Pulmonary artery endothelial cell (primary cell): ENCODE results near the gene NELL1. TPM values are rescaled to one million over a fixed set of nuclear protein-coding genes. Genes with fewer than 3 reads are reported as not detected.

Experiments
- DNase-seq: peaks from one replicate; pipeline ENCODE4 v3.0.0-alpha.2; 2011; ENCODE audit warnings: low read depth, low spot score
- total RNA-seq: library from RNA; depleted of rRNA; stranded (reverse); fragments of >200 nt; gene quantifications from 2 replicates; pipeline ENCODE4 v1.2.3, GENCODE V29; 2014

NELL1 gene
- total RNA-seq, 1 donor from 2014 or later: not detected

DNA sequence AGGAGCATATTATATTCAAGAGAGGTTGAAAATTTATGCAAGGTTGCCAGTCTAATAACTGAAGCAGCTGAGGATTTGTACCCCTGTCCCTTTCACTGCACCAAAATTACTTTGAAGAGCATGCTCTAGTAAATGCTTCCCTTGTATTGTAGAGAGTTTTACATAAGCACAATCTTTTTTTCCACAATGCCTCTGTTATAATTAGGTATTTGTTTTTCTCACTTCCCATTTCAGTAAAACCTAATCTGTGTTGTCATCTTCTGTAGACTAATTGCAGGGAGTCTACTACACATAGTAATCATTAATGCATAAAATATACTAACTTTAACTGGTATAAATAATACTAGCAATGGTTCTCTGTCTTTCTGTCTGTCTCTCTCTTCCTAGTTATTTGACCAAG is 805.1 kb downstream of the NELL1 start:
- no peak for DNase-seq

DNA sequence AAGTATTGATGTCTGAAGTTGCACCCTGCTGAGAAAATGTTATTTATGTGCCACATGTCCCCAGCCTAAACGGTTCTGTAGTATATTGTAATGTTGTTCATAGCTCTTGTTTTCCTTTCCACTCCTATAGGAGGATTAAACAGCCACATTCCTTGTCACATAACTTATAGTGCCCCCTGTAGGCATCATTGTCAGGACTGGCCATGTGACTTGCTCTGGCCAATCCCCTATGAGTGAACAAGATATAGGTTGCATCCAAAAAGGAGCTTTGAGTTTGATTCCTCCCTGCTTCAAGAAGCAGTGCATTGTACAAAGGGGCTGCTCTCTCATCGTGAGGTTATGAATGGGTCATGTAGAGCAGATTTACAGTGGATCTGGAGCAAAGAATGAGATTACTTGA is 805.9 kb downstream of the NELL1 start:
- DNase-seq: no peak

DNA sequence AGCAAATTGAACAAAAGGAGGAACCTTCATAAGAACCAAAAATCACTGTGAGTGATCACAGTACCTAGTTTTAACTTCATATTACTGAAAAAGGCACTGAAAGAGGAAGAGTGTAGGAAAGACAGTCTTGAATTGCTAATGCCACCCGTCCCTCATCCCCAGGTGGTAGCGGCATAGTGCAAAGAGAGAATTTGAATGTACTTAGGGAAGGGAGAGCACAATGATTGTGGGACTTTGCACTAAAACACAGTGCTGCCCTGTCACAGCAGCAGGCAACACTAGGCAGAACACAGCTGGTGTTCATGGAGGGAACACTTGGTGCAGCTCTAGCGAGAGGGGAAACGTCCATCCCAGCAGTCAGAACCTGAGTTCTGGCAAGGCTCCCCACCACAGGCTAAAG is 807.2 kb downstream of the NELL1 start:
- no peak for DNase-seq

DNA sequence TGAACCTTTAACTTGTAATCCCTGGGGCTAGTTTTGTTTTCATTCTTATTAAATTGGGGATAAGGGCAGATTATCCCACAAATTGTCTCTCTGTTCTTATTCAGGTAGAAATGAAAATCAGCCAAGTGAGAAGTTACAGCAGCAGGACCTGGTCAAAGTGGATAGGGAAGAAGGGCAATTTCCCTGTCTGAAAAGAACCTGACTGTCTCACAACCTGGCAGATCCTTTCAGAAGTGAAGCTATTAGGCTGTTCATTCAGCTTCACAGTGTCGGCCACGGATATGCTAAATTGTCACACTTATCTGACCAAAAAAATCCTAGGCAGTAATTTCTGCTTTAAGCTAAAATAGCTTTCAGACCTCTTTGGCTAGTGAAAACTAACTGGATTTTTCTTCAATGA is 810.9 kb downstream of the NELL1 start:
- no peak for DNase-seq

GRCh38 chr11:21481255-21481654 is 811.9 kb downstream of the NELL1 start:
- DNase-seq: no peak

- DNase-seq: no peak
These were observed 814.7 kb downstream of the NELL1 start for GRCh38 chr11:21484039-21484438.

DNA sequence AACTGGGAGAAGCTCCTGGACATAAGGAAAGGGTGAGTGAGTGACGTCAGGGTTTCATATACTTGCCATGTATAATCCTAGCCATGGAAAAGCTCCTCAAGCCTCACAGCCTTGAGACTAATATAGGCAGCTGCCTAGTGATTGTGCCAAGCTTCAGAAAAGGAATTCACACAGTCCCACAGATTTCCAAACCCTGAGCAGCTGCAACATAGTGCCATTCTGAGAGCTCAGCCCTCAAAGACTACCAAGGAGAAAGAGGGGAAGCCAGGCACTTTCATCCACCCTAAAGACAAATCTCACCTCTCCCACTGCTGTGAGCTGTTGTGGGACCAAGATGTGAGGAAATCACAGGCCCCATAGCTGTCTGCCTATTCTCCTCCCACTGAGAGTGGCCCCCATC is 815.6 kb downstream of the NELL1 start:
- DNase-seq: no peak

DNA sequence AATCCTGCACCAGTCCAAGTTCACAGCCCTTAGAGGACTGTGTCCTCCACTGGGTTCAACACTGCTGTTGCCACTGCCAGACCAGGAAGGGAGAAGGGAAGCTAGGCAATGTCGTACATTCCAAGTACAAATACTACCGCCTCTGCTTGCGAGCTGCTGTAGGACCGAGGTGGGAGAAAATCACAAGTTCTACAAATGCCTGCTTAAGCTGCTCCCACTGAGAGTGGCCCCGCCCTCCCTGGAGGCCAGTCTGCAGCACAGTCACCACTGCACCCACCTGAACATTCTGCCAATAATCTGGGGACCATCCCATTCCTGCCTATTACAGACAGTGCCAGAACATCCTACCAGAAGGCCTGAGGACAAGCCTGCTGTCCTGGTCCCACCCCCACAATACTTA is 816.0 kb downstream of the NELL1 start:
- DNase-seq: no peak

- no peak for DNase-seq
These were observed 820.2 kb downstream of the NELL1 start for GRCh38 chr11:21489416-21490115.

DNA sequence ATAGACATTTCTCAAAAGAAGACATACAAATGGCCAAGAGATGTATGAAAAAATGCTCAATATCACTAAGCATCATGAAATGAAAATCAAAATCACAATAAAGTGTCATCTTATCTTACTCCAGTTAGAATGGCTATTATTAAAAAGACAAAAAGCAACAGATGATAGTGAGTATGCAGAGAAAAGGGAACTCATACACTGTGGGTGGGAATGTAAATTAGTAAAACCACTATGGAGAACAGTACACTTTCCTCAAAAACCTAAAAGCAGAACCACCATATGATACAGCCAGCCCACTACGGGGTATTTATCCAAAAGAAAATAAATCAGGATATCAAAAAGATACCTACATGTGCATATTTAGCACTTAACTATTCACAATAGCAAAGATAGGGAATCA is 823.5 kb downstream of the NELL1 start:
- no peak for DNase-seq

- DNase-seq: no peak
These were observed 825.6 kb downstream of the NELL1 start for GRCh38 chr11:21494946-21495345.

GRCh38 chr11:21495879-21496278 is 826.5 kb downstream of the NELL1 start:
- no peak for DNase-seq

DNA sequence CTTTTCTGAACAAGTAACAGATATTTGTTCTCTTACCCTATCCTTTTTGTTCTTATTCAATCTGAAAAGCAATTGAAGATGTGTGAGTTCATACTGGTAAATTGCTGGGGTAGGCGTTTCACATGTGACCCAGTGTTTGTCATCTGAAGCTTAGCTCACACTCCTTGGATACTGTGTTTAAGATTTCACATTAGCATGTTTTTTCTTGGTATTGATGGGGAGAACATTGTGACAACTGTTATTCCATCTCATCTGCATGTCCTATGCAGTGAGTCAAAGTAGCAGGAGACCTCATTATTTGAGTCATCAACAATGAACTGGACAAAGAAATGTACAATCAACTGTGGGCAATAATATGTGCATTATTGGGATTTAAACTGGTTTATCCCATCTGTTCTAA is 831.9 kb downstream of the NELL1 start:
- DNase-seq: no peak

DNA sequence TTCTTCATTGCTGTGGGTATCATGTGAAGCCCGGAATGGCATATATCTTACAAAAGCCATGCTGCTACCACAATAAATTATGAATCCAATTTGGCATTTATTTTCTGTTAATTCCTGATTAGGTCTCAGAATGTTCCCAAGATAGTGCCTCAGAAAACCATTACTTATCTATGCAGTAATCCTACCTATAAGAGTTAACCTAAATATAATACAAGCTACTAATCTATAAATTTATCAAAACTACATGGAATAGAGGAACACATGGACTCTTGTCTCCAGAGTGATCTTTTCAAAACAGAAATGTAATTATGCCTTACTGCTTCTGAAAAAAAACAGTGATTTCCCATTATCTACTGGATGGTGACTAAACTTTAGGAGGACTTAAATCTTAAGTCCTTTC is 835.7 kb downstream of the NELL1 start:
- no peak for DNase-seq

- DNase-seq: no peak
These were observed 842.6 kb downstream of the NELL1 start for GRCh38 chr11:21511835-21512440.

DNA sequence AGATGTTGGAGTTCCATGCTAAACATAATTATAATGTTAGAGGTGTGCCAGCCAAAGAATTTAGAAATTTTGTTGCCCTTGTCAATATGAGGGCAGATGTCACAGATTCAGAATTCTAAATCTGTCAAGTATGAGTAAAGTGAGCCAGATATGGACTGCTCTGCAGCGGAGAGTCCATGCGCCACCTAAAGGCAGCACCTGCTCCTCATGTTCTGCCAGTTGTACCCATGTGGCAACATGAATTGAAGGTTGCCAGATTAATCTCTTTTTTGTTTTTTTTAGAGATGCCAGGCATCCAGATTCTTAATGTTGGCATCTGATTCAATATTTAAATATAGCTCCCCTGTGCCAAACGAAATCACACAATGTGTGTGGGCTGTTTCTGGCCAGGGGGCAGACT is 844.9 kb downstream of the NELL1 start:
- no peak for DNase-seq

DNA sequence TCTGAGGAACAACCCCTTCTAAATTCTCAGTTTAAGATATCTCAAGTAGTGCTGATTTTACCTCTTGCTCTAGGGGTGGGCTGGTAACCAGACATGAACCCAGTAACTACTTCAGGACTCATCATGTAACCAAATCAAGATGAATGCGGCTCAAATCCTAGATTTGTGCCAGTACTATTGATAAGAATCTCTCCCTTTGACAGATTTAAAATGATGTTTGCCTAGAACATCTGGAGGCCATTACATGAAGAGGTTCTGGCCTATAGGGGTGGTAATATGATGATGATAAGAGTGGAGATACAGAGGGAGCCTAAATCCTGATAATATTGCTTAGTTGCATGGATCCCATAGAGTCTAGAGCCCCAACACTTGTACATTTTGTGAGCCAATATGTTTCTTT is 850.9 kb downstream of the NELL1 start:
- DNase-seq: no peak

GRCh38 chr11:21529187-21529586 is 859.8 kb downstream of the NELL1 start:
- DNase-seq: no peak

DNA sequence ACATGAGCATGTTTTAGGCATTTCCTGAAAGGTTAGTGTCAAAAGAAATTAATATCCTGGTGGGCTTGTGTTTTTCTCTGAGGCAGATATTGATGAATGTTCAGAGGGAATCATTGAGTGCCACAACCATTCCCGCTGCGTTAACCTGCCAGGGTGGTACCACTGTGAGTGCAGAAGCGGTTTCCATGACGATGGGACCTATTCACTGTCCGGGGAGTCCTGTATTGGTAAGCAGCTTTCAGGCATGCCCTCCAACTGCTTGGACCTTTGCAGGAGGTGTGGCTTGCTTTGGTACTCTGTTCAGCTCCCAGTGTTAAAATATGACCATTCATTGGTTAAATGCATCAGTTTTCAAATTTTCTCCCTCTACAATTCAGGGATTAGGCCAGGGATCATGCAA is 864.9 kb downstream of the NELL1 start:
- DNase-seq: no peak

- DNase-seq: no peak
These were observed 868.6 kb downstream of the NELL1 start for GRCh38 chr11:21537980-21538379.

- no peak for DNase-seq
These were observed 871.9 kb downstream of the NELL1 start for GRCh38 chr11:21541187-21541751.

DNA sequence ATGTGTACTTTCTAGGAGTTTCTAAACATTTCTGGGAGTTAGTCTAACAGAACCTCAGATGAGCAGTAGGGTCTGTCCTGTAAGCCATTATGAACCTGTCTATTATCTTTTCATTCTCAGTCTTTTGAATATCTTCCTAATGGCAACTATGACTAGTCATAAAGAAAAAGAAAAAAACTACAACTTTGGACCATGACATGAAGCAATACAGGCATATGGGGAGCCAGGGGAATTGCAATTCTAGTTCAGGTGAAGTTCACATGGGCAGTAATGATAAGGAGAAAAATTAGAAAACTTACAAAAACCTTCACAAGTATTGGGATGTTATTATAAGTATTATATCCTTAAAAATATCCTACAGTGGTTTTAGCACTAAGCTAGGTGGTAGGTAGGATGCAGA is 874.5 kb downstream of the NELL1 start:
- no peak for DNase-seq

GRCh38 chr11:21545699-21546098 is 876.3 kb downstream of the NELL1 start:
- DNase-seq: no peak
